NB4 (cell line): Measurements from ENCODE around the gene ATP11A.

Source experiments
- MYC ChIP-seq: IDR thresholded peaks from 2 replicates; pipeline ENCODE4 v1.6.1; 2011; ENCODE audit warnings: low read depth, low read length
- POLR2A ChIP-seq: IDR thresholded peaks from 2 replicates; pipeline ENCODE4 v1.6.1; 2011; ENCODE audit warnings: mild to moderate bottlenecking; ENCODE audit not compliant: insufficient read length; ENCODE audit errors: extremely low read depth
- TF ChIP-seq, protein P1 (sequence below): IDR thresholded peaks from one replicate; pipeline ENCODE4 v1.5.1; 2012; ENCODE audit warnings: low read depth, low read length

DNA sequence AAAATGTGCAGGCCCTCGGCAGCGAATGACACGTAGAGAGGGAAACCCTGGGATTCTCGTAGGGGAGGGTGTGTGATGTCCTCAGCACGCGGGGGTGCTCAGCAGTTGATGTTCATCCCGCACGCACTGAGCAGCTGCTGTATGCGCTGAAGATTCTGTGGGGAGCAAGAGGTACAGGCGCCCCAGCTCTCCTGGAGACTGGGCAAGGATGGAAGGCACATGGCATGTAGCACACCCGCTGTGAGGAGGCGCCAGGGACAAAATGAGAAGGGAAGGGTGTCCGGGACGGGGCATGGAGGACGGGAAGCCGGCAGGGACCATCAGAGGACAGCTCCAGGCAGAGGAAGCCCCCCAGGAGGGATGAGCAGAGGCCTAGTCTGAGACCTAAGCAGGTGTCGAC, 15.4 kb downstream of the ATP11A start:
- no peak for TF ChIP-seq MYC
- no peak for TF ChIP-seq POLR2A
- TF ChIP-seq, protein P1, sequence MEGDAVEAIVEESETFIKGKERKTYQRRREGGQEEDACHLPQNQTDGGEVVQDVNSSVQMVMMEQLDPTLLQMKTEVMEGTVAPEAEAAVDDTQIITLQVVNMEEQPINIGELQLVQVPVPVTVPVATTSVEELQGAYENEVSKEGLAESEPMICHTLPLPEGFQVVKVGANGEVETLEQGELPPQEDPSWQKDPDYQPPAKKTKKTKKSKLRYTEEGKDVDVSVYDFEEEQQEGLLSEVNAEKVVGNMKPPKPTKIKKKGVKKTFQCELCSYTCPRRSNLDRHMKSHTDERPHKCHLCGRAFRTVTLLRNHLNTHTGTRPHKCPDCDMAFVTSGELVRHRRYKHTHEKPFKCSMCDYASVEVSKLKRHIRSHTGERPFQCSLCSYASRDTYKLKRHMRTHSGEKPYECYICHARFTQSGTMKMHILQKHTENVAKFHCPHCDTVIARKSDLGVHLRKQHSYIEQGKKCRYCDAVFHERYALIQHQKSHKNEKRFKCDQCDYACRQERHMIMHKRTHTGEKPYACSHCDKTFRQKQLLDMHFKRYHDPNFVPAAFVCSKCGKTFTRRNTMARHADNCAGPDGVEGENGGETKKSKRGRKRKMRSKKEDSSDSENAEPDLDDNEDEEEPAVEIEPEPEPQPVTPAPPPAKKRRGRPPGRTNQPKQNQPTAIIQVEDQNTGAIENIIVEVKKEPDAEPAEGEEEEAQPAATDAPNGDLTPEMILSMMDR = no peak
